Fibroblast of skin of left quadriceps (primary cell): ENCODE results near the gene SLC35F4.
A peak's percentile ranks its signal among the peaks of the same experiment; 100 is the strongest.
"Not testable (repeated sequence)": the region's sequence is repeated elsewhere in the genome, so short reads cannot be mapped to it uniquely, and the experiment has no call there.

Experiments used
- DNase-seq, 2 experiments: peaks; one replicate each; pipeline ENCODE4 v3.0.0-alpha.2; 2013; ENCODE audit warnings: low read depth in 2 of 2

The SLC35F4 gene

DNA sequence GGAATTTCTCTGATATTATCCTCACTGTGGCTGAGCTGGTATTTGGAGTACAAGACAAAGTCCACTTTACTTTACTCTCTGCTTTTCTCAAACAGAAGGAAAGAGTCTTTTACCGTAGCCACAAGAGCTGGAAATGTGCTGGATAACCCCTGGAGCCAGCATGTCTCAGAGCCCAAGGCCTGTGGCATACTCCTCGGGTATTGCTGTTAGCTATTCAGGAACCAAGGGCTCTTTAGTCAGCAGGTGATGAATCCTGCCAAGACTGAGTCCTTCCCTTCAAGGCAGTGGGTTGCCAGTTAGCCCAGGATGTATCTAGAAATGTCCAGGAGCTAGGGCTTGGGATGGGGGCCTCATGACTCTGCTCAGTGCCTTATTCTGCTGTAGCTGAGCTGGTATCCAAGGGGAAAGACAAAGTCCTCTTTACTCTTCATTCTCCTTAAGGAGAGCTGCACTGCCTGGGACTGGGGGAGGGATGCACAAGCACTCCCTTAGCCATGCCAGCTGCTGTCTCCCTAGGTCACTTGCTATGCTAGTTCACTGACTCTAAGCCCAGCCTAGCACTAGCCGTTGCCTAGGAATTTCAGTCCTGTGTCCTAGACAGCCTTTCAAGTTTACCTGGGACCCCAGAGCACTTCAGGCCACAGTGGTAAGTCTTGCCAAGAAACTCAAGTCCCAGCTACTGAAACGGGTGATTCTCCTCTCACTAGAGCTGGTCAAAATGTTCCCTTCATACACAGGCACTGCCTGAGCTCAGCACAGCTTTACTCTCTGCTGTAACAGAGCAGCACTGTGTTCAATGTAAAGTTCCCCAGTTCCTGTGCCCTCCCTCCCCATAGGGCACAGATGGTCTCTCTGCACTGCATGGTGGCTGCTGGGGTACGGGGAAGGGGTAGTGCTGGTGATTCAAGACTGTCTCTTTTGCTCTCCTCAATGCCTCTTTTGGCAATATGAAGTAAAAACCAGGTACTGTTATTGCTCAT lies 136.4 kb downstream of the SLC35F4 start:
- no peak for DNase-seq

- DNase-seq = peak; percentile 18 to 27
These were observed 140.4 kb downstream of the SLC35F4 start for GRCh38 chr14:57725399-57726077.

GRCh38 chr14:57722141-57722540 lies 143.8 kb downstream of the SLC35F4 start:
- DNase-seq = not testable (repeated sequence)

DNA sequence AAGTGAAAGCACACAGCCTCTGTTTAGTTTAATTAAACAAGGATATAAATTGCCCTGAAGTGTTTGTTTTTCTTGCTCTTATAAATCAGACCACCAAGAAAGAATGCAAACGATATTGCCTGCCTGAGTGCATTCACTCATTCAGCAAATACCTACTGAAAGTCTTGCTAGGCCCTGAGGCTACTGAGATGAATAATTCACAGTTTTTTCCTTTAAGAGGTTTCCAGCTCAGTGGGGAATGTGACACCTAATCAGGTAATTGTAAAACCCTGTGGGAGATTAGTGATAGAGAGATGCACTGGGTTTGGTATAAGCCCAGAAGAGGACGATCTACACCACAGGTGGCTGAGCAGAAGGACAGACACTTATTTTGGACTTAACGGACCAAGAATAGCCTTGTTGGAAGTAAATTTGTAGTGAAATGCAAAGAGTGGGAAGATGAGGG lies 151.4 kb downstream of the SLC35F4 start:
- no peak for DNase-seq

DNA sequence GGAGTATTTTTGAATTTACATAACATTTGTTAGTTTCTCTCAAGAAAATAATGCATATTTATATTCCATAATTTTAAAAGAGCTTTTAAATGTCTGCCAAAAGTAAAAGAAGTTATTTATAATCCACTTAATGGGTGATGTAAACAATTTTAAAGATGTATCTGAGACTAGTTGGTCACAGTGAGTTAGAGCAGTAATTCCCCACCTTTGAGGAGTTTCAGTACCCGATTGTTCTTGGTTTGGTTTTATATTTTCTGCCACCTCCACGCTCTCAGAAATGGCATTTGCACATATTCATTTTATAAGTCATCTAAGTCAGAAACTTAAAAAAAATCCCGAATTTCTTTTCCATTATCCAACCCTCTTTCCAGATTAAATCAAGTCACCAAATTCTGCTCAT lies 153.2 kb downstream of the SLC35F4 start:
- no peak for DNase-seq

DNA sequence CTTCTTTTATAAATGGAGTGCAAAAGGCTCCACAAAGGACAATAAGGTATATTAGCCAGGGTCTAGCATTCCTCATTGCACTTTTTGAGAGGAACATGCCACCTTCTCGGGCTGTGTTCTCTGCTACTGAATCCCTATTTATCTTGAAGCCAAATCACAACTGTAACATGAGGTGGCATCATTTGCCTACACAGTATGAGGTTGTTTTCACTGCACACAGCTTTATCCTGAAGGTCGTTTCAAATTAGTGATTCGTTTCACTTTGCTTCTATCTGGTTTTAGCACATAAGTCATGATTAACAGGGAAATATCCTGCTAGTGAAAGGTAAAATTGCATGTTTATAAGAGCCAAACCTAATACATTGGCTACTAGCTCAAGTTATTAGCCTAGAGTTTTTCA lies 153.8 kb downstream of the SLC35F4 start:
- no peak for DNase-seq

DNA sequence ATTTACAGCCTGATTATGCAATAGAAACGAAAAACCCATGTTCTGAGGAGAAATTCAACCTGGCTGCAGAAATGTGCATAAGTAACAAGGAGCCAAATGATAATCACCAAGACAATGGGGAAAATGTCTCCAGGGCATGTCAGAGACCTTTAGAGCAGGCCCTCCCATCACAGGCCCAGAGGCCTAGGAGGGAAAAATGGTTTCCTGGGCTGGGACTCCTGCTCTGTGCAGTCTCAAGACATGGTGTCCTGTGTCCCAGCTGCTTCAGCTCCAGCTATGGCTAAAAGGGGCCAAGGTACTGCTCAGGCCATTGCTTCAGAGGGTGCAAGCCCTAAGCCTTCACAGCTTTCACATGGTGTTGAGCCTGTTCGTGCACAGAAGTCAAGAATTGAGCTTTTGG lies 156.0 kb downstream of the SLC35F4 start:
- no peak for DNase-seq

GRCh38 chr14:57709086-57709485 lies 156.8 kb downstream of the SLC35F4 start:
- DNase-seq = not testable (repeated sequence)

DNA sequence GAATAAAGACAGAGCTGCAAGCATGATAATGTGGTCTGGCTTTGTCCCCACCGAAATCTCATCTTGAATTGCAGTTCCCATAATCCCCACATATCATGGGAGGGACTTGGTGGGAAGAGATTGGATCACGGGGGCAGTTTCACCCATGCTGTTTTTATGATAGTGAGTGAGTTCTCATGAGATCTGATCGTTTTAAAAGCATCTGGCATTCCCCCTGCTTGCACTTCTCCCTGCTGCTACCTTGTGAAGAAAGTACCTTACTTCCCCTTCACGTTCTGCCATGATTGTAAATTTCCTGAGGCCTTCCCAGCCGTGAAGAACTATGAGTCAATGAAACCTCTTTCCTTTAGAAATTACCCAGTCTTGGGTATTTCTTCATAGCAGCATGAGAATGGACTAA lies 158.7 kb downstream of the SLC35F4 start:
- DNase-seq = no peak

- DNase-seq = no peak
These were observed 161.1 kb downstream of the SLC35F4 start for GRCh38 chr14:57704763-57705162.

- DNase-seq = no peak
These were observed 165.9 kb downstream of the SLC35F4 start for GRCh38 chr14:57699947-57700346.

DNA sequence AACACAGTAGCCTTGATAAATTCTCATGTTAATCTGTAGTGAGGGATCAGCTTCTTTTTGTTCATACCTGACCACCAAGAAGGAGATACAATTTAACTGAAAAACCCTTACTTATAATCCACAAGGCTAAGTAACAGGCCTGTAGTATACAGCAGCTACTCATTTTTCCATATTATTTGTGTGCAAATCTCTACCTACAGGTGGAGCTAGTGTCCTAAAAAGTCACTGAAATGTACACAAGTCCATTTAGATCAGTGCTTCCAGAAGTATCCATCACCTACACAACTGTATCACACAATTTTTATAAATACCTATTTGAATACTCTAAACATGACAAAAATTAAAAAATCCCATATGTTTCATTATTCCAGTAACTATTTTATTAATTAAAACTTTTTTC lies 173.2 kb downstream of the SLC35F4 start:
- peak; percentile 23 to 27 for DNase-seq

- no peak for DNase-seq
These were observed 178.5 kb downstream of the SLC35F4 start for GRCh38 chr14:57687416-57687815.

DNA sequence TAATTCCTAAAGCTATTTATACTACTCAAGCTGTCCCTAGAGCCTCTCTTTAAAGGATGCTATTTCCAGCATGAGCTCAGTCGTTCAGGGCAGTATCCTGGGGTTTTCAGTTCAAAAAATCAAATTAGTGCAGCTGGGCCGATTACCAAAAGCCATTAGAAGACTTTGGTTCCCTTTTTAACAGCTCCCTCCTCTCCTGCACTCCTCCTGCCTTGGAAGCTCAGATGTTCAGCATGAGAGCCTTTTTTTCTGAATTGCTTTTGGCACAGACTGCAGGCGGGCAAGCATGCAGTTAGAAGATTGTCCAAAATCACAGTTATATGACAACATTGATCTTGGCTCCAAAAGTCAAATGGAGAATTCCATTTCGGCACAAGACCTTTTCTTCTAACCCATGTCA lies 179.6 kb downstream of the SLC35F4 start:
- no peak for DNase-seq

- DNase-seq = no peak
These were observed 194.9 kb downstream of the SLC35F4 start for GRCh38 chr14:57671021-57671420.

DNA sequence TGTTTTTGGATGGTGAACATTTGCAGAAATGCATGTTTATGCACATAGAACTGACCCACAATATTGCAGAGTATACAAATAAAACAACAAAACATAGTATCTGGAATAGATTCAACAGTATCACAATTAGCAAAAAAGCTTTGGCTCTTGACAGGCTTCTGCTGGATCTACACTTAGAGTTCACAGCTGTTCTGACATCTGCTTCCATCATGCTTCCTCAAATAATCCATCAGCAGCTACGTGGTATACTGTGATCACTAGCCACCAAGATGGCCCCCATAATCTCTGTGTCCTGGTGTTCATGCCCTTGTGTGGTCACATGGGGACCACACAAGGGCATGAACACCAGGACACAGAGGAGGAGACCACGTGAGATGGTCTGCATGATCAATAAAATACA lies 205.7 kb downstream of the SLC35F4 start:
- no peak for DNase-seq

- no peak for DNase-seq
These were observed 206.8 kb downstream of the SLC35F4 start for GRCh38 chr14:57659052-57659451.

GRCh38 chr14:57657487-57657886 lies 208.4 kb downstream of the SLC35F4 start:
- DNase-seq = peak; percentile 17 to 20

DNA sequence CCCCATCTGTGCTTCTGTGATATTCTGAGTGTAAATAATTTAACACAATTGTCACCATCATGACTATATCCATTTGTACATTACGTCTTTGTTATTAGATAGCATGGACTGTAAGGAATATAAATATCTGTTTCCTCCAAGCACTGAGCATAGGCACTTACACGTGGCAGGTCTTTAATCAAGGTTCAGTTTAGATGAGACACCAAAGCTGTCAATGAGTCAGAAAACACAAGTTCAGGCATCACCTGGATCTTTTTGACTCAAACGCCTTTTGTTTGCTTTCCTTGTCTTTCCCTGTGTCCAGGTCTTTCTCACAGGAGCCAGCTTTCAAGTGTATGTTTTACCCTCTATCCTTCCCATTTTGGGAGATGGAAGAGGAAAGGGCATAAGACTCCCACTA lies 209.0 kb downstream of the SLC35F4 start:
- DNase-seq = no peak

GRCh38 chr14:57652769-57653168 lies 213.1 kb downstream of the SLC35F4 start:
- no peak for DNase-seq

DNA sequence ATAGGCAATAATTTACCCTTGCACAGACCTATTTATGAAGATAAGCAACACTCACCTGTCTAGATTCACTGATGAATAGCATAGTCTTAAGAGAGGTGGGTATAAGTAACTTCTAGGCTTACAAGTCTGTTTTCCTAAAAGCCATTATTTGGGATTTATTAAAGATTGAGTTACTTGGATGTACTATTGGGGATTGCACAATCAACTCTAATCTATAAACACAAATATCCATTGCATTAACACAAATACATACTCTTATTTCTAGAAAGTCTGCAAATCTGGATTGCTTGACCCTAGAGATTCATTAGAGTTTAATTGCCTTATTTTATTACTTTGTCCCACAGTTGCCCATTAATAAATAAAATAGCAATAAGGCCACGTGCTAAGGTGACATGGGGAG lies 224.1 kb downstream of the SLC35F4 start:
- DNase-seq = no peak

- no peak for DNase-seq
These were observed 225.9 kb downstream of the SLC35F4 start for GRCh38 chr14:57640036-57640435.

DNA sequence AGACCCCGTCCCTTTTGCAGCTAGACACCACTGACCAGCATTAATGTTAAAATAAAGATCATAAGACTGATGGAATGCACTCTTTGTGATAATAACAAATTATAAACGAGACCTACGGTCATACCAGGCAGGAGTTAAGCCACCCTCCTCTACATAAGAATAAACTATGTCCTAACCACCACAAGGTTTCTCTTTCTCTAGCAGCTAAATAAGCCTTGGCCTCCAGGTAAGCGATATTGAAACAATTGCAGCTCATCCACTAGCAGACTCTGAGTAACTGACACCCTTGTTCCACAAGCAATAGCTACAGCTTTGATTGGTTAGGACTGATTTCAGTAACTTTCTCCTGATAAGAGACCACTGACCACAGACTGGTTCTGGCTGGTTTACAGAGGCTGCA lies 228.0 kb downstream of the SLC35F4 start:
- DNase-seq = no peak
